Measurements from ENCODE around the gene APOC4. TPM values are rescaled to one million over a fixed set of nuclear protein-coding genes. Genes with fewer than 3 reads are reported as not detected.
"Not testable (repeated sequence)": the region's sequence is repeated elsewhere in the genome, so short reads cannot be mapped to it uniquely, and the experiment has no call there.

APOC4 gene
- total RNA-seq, 1 donor from 2014 or later: not detected

- Mint-ChIP-seq H3K36me3 (ENCODE audit: low read depth, unreplicated experiment) (no peaks in the 10 kb centered on the region), H3K9me3 (ENCODE audit: unreplicated experiment) (no peaks in the 10 kb centered on the region), H3K4me3 (ENCODE audit: unreplicated experiment) (no peak overlapping the region), H3K27me3 (ENCODE audit: unreplicated experiment) (peaks cover 5% of the 10 kb centered on the region), H3K4me1 (ENCODE audit: unreplicated experiment) (peaks cover 10% of the 10 kb centered on the region), H3K27ac (ENCODE audit: unreplicated experiment) (no peak overlapping the region)
- no peak for TF ChIP-seq CTCF (IDR thresholded peaks at IDR 0.05; ENCODE audit: unreplicated experiment)
- DNase-seq (ENCODE audit: low spot score): no peak
Measured at GRCh38 chr19:44924243-44924725, 17.8 kb upstream of the APOC4 start.

DNA sequence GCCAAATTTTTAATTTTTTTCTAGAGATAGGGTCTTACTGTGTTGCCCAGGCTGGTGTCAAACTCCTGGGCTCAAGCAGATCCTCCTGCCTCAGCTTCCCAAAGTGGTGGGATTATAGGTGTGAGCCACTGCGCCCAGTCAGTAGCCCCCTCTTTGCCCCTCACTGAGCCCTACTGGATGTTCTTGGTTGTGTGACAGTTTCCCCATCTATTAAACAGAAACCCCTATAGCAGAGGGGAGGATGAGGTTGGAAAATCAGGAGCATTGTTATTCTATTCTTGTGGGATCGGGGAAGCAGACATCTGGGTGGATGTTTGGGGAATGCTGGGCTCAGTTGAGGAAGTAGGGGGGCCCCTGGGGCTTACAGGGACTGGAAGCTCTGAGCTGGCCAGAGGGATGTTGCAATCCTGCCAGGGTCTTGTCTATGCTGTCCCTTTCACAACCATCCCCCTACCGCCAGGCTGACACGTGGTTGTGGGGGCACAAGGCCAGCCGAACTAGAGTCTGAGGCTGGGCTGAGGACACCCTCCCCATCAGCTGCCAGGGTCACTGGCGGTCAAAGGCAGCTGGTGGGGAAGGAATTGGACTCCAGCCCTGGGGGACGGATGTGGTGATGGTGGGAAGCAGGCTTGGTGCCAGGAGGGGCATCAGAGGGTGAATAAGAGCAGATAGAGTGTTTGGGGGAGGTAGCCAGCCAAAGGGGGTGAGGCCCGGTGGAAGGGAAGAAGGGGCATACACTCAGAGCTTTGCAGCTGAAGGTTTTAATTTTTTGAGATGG lies 16.7 kb upstream of the APOC4 start:
- DNase-seq (ENCODE audit: low spot score): no peak
- TF ChIP-seq CTCF (IDR thresholded peaks at IDR 0.05; ENCODE audit: unreplicated experiment): no peak
- Mint-ChIP-seq H3K27me3 (ENCODE audit: unreplicated experiment) (peaks cover 7% of the 10 kb centered on the region), H3K36me3 (ENCODE audit: low read depth, unreplicated experiment) (no peaks in the 10 kb centered on the region), H3K4me1 (ENCODE audit: unreplicated experiment) (peaks cover 10% of the 10 kb centered on the region), H3K27ac (ENCODE audit: unreplicated experiment) (no peak overlapping the region), H3K9me3 (ENCODE audit: unreplicated experiment) (no peaks in the 10 kb centered on the region), H3K4me3 (ENCODE audit: unreplicated experiment) (no peak overlapping the region)

DNA sequence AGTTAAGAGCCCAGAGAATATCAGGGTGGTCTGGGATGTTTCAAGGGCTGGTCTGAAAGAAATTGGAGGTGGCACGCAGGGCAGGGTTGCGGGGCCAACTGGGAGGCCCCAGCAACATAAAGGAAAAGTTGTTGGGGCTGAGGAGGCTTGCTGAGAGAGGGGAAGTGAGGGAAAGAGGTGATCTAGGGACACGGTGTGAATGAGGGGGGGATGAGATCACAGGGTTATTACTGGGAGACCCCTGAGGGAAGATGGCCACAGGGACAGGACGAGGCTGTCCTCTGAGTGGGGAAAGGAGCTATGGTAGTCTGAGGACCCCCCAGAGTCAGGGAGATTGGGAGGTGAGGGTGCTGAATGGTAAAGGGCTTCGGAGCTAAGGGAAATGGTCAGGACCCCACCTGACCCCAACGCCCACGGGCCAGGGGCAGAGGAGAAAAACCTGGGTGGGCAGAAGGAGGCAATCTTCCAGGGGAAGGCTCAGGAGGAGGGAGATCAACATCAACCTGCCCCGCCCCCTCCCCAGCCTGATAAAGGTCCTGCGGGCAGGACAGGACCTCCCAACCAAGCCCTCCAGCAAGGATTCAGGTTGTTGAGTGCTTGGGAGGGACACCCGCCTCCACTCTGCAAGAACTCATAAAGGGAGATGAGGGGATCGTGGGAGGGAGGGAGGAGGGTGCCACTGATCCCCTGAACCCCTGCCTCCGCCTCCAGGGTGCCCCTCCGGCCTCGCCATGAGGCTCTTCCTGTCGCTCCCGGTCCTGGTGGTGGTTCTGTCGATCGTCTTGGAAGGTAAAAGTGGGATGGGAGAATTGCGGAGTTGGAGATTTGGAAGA lies 15.6 kb upstream of the APOC4 start:
- H3K36me3 Mint-ChIP-seq (ENCODE audit: low read depth, unreplicated experiment); H3K27ac Mint-ChIP-seq (ENCODE audit: unreplicated experiment); H3K4me3 Mint-ChIP-seq (ENCODE audit: unreplicated experiment); H3K27me3 Mint-ChIP-seq (ENCODE audit: unreplicated experiment); H3K9me3 Mint-ChIP-seq (ENCODE audit: unreplicated experiment); DNase-seq (ENCODE audit: low spot score): not testable (repeated sequence)
- H3K4me1 Mint-ChIP-seq (ENCODE audit: unreplicated experiment): peaks cover 10% of the 10 kb centered on the region

DNA sequence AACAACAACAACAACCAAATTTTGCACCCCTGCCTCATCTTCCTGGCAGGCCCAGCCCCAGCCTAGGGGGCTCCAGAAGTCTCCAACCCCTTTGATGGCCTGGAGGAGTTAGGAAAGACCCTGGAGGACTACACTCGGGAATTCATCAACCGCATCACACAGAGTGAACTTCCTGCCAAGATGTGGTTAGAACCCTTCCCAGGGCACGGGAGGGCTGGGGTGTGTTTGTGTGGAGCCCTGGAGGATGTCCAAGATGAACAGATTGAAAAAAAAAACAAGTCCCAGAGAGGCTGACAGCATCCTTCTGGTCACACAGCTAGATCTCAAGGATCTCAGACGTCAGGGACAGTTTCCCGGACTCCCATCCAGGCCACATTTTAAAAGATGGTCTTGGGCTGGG lies 14.3 kb upstream of the APOC4 start:
- H3K4me3 Mint-ChIP-seq (ENCODE audit: unreplicated experiment): no peak overlapping the region
- H3K9me3 Mint-ChIP-seq (ENCODE audit: unreplicated experiment): no peaks in the 10 kb centered on the region

DNA sequence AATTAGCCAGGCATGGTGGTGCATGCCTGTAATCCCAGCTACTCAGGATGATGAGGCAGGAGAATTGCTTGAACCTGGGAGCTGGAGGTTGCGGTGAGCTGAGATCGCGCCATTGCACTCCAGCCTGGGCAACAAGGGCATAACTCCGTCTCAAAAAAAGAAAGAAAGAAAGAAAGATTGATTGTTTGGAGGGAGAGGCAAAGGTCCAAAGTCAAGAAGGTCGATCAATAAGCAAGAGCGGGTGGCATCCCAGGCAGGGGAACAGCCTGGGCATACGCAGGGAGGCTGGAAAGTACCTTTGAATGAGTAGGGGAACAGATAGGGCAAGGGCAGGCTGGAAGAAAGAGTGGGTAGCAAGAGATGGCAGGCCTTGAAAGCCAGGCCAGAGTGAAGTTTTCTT lies 11.9 kb upstream of the APOC4 start:
- H3K4me3 Mint-ChIP-seq (ENCODE audit: unreplicated experiment): no peak overlapping the region
- H3K36me3 Mint-ChIP-seq (ENCODE audit: low read depth, unreplicated experiment): no peaks in the 10 kb centered on the region
- peaks cover 9% of the 10 kb centered on the region for H3K27me3 Mint-ChIP-seq (ENCODE audit: unreplicated experiment)
- no peaks in the 10 kb centered on the region for H3K9me3 Mint-ChIP-seq (ENCODE audit: unreplicated experiment)
- no peak for TF ChIP-seq CTCF (IDR thresholded peaks at IDR 0.05; ENCODE audit: unreplicated experiment)
- no peak for DNase-seq (ENCODE audit: low spot score)
- peaks cover 10% of the 10 kb centered on the region for H3K4me1 Mint-ChIP-seq (ENCODE audit: unreplicated experiment)
- no peak overlapping the region for H3K27ac Mint-ChIP-seq (ENCODE audit: unreplicated experiment)

More for the DNA sequence above, 14.3 kb upstream of the APOC4 start:
- Mint-ChIP-seq H3K27ac (ENCODE audit: unreplicated experiment) (no peak overlapping the region), H3K4me1 (ENCODE audit: unreplicated experiment) (peaks cover 10% of the 10 kb centered on the region), H3K36me3 (ENCODE audit: low read depth, unreplicated experiment) (no peaks in the 10 kb centered on the region), H3K27me3 (ENCODE audit: unreplicated experiment) (peaks cover 7% of the 10 kb centered on the region)
- DNase-seq (ENCODE audit: low spot score): no peak
- TF ChIP-seq CTCF (IDR thresholded peaks at IDR 0.05; ENCODE audit: unreplicated experiment): no peak
